Measurements from ENCODE around the gene CLMN.

CLMN gene

GRCh38 chr14:95294834-95295599 is 24.7 kb downstream of the CLMN start:
- TF ChIP-seq REST (IDR thresholded peaks at IDR 0.05; ENCODE audit: insufficient replicate concordance, low read depth) (no peak), GABPA (IDR thresholded peaks at IDR 0.05; ENCODE audit: low read depth) (no peak), CTCF (IDR thresholded peaks at IDR 0.05; ENCODE audit: insufficient read depth, low read length) (no peak), POLR2AphosphoS5 (IDR thresholded peaks at IDR 0.05; ENCODE audit: low read depth) (no peak), SPI1 (IDR thresholded peaks at IDR 0.05; ENCODE audit: borderline replicate concordance, low read depth) (no peak)
- H3K4me3 ChIP-seq (replicated peaks; ENCODE audit: insufficient read depth, low read length), result no peak overlapping the region
- no peaks in the 10 kb centered on the region for H3K27me3 ChIP-seq (ENCODE audit: insufficient read depth, poor library complexity, severe bottlenecking)
- DNase-seq (ENCODE audit: low read depth in 1 of 2, low spot score in 1 of 2), result no peak
- no peak overlapping the region for H3K27ac ChIP-seq (replicated peaks)

- no peak for DNase-seq (ENCODE audit: low read depth in 1 of 2, low spot score in 1 of 2)
- Histone ChIP-seq H3K27me3 (ENCODE audit: insufficient read depth, poor library complexity, severe bottlenecking) (no peaks in the 10 kb centered on the region), H3K4me3 (replicated peaks; ENCODE audit: insufficient read depth, low read length) (no peak overlapping the region), H3K27ac (replicated peaks) (no peak overlapping the region)
- TF ChIP-seq CTCF (IDR thresholded peaks at IDR 0.05; ENCODE audit: insufficient read depth, low read length) (no peak), SPI1 (IDR thresholded peaks at IDR 0.05; ENCODE audit: borderline replicate concordance, low read depth) (no peak), POLR2AphosphoS5 (IDR thresholded peaks at IDR 0.05; ENCODE audit: low read depth) (no peak), GABPA (IDR thresholded peaks at IDR 0.05; ENCODE audit: low read depth) (no peak), REST (IDR thresholded peaks at IDR 0.05; ENCODE audit: insufficient replicate concordance, low read depth) (no peak)
Measured at GRCh38 chr14:95294320-95294719, 25.4 kb downstream of the CLMN start.

GRCh38 chr14:95293449-95293848 is 26.3 kb downstream of the CLMN start:
- H3K4me3 ChIP-seq (replicated peaks; ENCODE audit: insufficient read depth, low read length), result no peak overlapping the region
- DNase-seq (ENCODE audit: low read depth in 1 of 2, low spot score in 1 of 2), result no peak
- TF ChIP-seq CTCF (IDR thresholded peaks at IDR 0.05; ENCODE audit: insufficient read depth, low read length) (no peak), SPI1 (IDR thresholded peaks at IDR 0.05; ENCODE audit: borderline replicate concordance, low read depth) (no peak), POLR2AphosphoS5 (IDR thresholded peaks at IDR 0.05; ENCODE audit: low read depth) (no peak), GABPA (IDR thresholded peaks at IDR 0.05; ENCODE audit: low read depth) (no peak)
- no peak overlapping the region for H3K27ac ChIP-seq (replicated peaks)
- no peaks in the 10 kb centered on the region for H3K27me3 ChIP-seq (ENCODE audit: insufficient read depth, poor library complexity, severe bottlenecking)
